DMS 273 (cell line): Measurements from ENCODE around the gene CHEK1.
"Not testable (repeated sequence)": the region's sequence is repeated elsewhere in the genome, so short reads cannot be mapped to it uniquely, and the experiment has no call there.

Source experiments
- DNase-seq: peaks from one replicate; lab custom pipeline; 2025; ENCODE audit not compliant: unreplicated experiment; lab: John Stamatoyannopoulos, UW

The CHEK1 gene

GRCh38 chr11:125624756-125625213 lies at the start of gene CHEK1:
Gene CHEK1, plus strand, starts transcription at chr11:125625163. Its CDS starts 1,606 bp downstream, at chr11:125626769.
- no peak for DNase-seq

- not testable (repeated sequence) for DNase-seq
These were observed 47.8 kb upstream of the CHEK1 start for GRCh38 chr11:125577181-125577580.

GRCh38 chr11:125578783-125579182 lies 46.2 kb upstream of the CHEK1 start:
- no peak for DNase-seq

GRCh38 chr11:125579811-125580210 lies 45.2 kb upstream of the CHEK1 start:
- DNase-seq, result no peak

GRCh38 chr11:125583496-125583895 lies 41.5 kb upstream of the CHEK1 start:
- no peak for DNase-seq

- DNase-seq, result no peak
These were observed 39.5 kb upstream of the CHEK1 start for GRCh38 chr11:125585487-125585886.

- DNase-seq, result no peak
These were observed 38.3 kb upstream of the CHEK1 start for GRCh38 chr11:125586623-125587022.

GRCh38 chr11:125587480-125587879 lies 37.5 kb upstream of the CHEK1 start:
- DNase-seq, result no peak

- no peak for DNase-seq
These were observed 36.5 kb upstream of the CHEK1 start for GRCh38 chr11:125588505-125588904.

- DNase-seq, result peak; percentile 50
These were observed 33.2 kb upstream of the CHEK1 start for GRCh38 chr11:125591649-125592304.

GRCh38 chr11:125592305-125593113 lies 32.5 kb upstream of the CHEK1 start, which contains the start of gene STT3A:
Gene STT3A, plus strand, starts transcription at chr11:125592852. Its CDS starts 3,064 bp downstream, at chr11:125595916.
- DNase-seq, result peak; percentile 99

GRCh38 chr11:125593114-125593820 lies 31.7 kb upstream of the CHEK1 start:
- DNase-seq, result peak; percentile 62

GRCh38 chr11:125594958-125595357 lies 30.0 kb upstream of the CHEK1 start:
- no peak for DNase-seq

- DNase-seq, result no peak
These were observed 24.3 kb upstream of the CHEK1 start for GRCh38 chr11:125600663-125601062.

GRCh38 chr11:125603207-125603606 lies 21.8 kb upstream of the CHEK1 start:
- DNase-seq, result no peak

- no peak for DNase-seq
These were observed 19.5 kb upstream of the CHEK1 start for GRCh38 chr11:125605417-125605816.

- DNase-seq, result no peak
These were observed 15.4 kb upstream of the CHEK1 start for GRCh38 chr11:125609545-125609944.

- DNase-seq, result no peak
These were observed 6.6 kb upstream of the CHEK1 start for GRCh38 chr11:125618383-125618782.

GRCh38 chr11:125621995-125622394 lies 3.0 kb upstream of the CHEK1 start:
- DNase-seq, result no peak

- no peak for DNase-seq
These were observed 1.9 kb upstream of the CHEK1 start for GRCh38 chr11:125623064-125623463.

- no peak for DNase-seq
These were observed 264 bp downstream of the CHEK1 start for GRCh38 chr11:125625225-125625629.
